CD4-positive, alpha-beta T cell (primary cell): ENCODE measurements around the gene CHD5. TPM values are rescaled to one million over a fixed set of nuclear protein-coding genes. Genes with fewer than 3 reads are reported as not detected.

ENCODE experiments used
- ATAC-seq: fragments of 200-7000 bp; cut with Tn5 transposase; one replicate; pipeline ENCODE4 v1.10.0; 2022; ENCODE audit warnings: mild to moderate bottlenecking; ENCODE audit not compliant: poor library complexity
- CTCF ChIA-PET: fragments of 350-600 bp; sonication (Branson Sonifier 250); formaldehyde crosslinking; loops from one replicate; lab custom pipeline; 2021; ENCODE audit warnings: antibody characterized with exemption, inconsistent platforms; lab: Charles Lee
- POLR2A ChIA-PET: fragments of 350-600 bp; sonication (Branson Sonifier 250); formaldehyde crosslinking; loops from one replicate; lab custom pipeline; 2021; ENCODE audit warnings: antibody characterized with exemption, inconsistent platforms; lab: Charles Lee
- DNase-seq, 14 experiments: peaks; one replicate each; pipeline ENCODE4 v3.0.0-alpha.2; 2013 to 2020; ENCODE audit warnings: mixed read lengths in 2 of 14
- H3K27ac ChIP-seq, 2 donors: one replicate each; pipeline versions ENCODE4 v1.5.1 to v1.7.0; 2013; ENCODE audit warnings: low read length in 2 of 2, low read depth in 1 of 2, mild to moderate bottlenecking in 1 of 2
- H3K27me3 ChIP-seq, 2 experiments: 1 replicate in 1 of 2; 2 replicates in 1 of 2; pipeline versions ENCODE4 v1.6.1 to v1.7.0; 2013; ENCODE audit warnings: low read length in 2 of 2, control low read depth in 1 of 2, mild to moderate bottlenecking in 1 of 2, moderate library complexity in 1 of 2; ENCODE audit not compliant: insufficient read depth in 2 of 2, control insufficient read depth in 1 of 2
- H3K36me3 ChIP-seq: one replicate; pipeline ENCODE4 v1.6.1; 2013; ENCODE audit warnings: low read length, control low read depth; ENCODE audit not compliant: insufficient read depth
- H3K4me1 ChIP-seq: one replicate; pipeline ENCODE4 v1.6.1; 2013; ENCODE audit warnings: low read length, control low read depth; ENCODE audit not compliant: insufficient read depth
- H3K4me3 ChIP-seq: one replicate; pipeline ENCODE4 v1.5.1; 2013; ENCODE audit warnings: mild to moderate bottlenecking, low read length, moderate library complexity
- H3K9me3 ChIP-seq, 2 experiments: 1 replicate in 1 of 2; 2 replicates in 1 of 2; pipeline versions ENCODE4 v1.6.1 to v1.7.0; 2013; ENCODE audit warnings: low read length in 2 of 2, mild to moderate bottlenecking in 2 of 2, control low read depth in 1 of 2, moderate library complexity in 1 of 2; ENCODE audit not compliant: control insufficient read depth in 1 of 2, insufficient read depth in 1 of 2
- H3K27ac Mint-ChIP-seq: one replicate; pipeline ENCODE4 v1.8.0; 2020; ENCODE audit warnings: mixed read lengths
- H3K27me3 Mint-ChIP-seq: one replicate; pipeline ENCODE4 v1.8.0; 2021; ENCODE audit warnings: mixed read lengths
- H3K36me3 Mint-ChIP-seq: one replicate; pipeline ENCODE4 v1.8.0; 2021; ENCODE audit warnings: low read depth, mixed read lengths
- H3K4me1 Mint-ChIP-seq: one replicate; pipeline ENCODE4 v1.8.0; 2021; ENCODE audit warnings: low read depth, mixed read lengths
- H3K4me3 Mint-ChIP-seq: one replicate; pipeline ENCODE4 v1.8.0; 2020; ENCODE audit warnings: mild to moderate bottlenecking, mixed read lengths
- H3K9me3 Mint-ChIP-seq: one replicate; pipeline ENCODE4 v1.8.0; 2020; ENCODE audit warnings: mixed read lengths
- CTCF ChIP-seq: fragments of 200-600 bp; IDR thresholded peaks from one replicate; pipeline ENCODE4 v1.8.0; 2022; ENCODE audit warnings: antibody characterized with exemption, mild to moderate bottlenecking
- intact Hi-C, 2 experiments: fragments of 100-400 bp; cut with DNase I in 1 of 2; cut with micrococcal nuclease in 1 of 2; formaldehyde crosslinking; loops; one replicate each; pipeline versions ENCODE4 v1.15.1 to v1.9.0; 2023 to 2025; cut with DNase I, micrococcal nuclease
- total RNA-seq, 174 experiments: library from RNA in 2 of 174; stranded (reverse) in 2 of 174; gene quantifications; one replicate each; pipeline ENCODE4 v1.2.3 and lab custom pipeline; 2021 to 2026

The CHD5 gene
- total RNA-seq, 2 experiments from 2014 or later = 0.25 to 0.34 TPM

- TF ChIP-seq CTCF = no peak
- DNase-seq (peak in 7 of 14 experiments; percentile 15 to 58 (median 28)), ATAC-seq (peak; percentile 55)
- Mint-ChIP-seq H3K36me3 (no peaks in the 10 kb centered on the region), H3K9me3 (no peaks in the 10 kb centered on the region), H3K27me3 (peaks cover 6% of the 10 kb centered on the region), H3K4me3 (no peak overlapping the region), H3K4me1 (no peaks in the 10 kb centered on the region), H3K27ac (no peak overlapping the region)
- Histone ChIP-seq H3K27ac (no peak overlapping the region), H3K36me3 (no peaks in the 10 kb centered on the region), H3K9me3 (peaks cover 0 to 5% of the 10 kb centered on the region in 2 experiments), H3K27me3 (no peaks in the 10 kb centered on the region), H3K4me1 (no peaks in the 10 kb centered on the region), H3K4me3 (no peak overlapping the region)
- CTCF ChIA-PET = no interaction called here
- intact Hi-C loops = loop anchor here (2.0 to 5.0 kb wide), 2 partner anchors 136 to 138 kb away; partner anchors contain the start of gene HES3 (in 1 of the 2)
- POLR2A ChIA-PET = interaction anchor here (0.5 kb wide), 1 partner anchor 73 kb away, joined by 3 read pairs; no protein-coding TSS in a partner anchor
Observed at GRCh38 chr1:6108937-6109614, 71.0 kb downstream of the CHD5 start.

- Histone ChIP-seq H3K27me3 (no peaks in the 10 kb centered on the region), H3K9me3 (peaks cover 0 to 5% of the 10 kb centered on the region in 2 experiments), H3K4me3 (no peak overlapping the region), H3K27ac (no peak overlapping the region), H3K4me1 (no peaks in the 10 kb centered on the region), H3K36me3 (no peaks in the 10 kb centered on the region)
- ATAC-seq (no peak), DNase-seq (no peak)
- no peak for TF ChIP-seq CTCF
- Mint-ChIP-seq H3K4me1 (no peaks in the 10 kb centered on the region), H3K27me3 (peaks cover 6% of the 10 kb centered on the region), H3K27ac (no peak overlapping the region), H3K4me3 (no peak overlapping the region), H3K9me3 (no peaks in the 10 kb centered on the region), H3K36me3 (no peaks in the 10 kb centered on the region)
- POLR2A ChIA-PET = no interaction called here
- CTCF ChIA-PET = no interaction called here
- intact Hi-C loops = loop anchor here (2.0 to 5.0 kb wide), 2 partner anchors 136 to 139 kb away; partner anchors contain the start of gene HES3 (in 1 of the 2)
Observed at GRCh38 chr1:6108476-6108875, 71.6 kb downstream of the CHD5 start.

- POLR2A ChIA-PET = no interaction called here
- no peak overlapping the region for H3K4me3 Mint-ChIP-seq
- Histone ChIP-seq H3K36me3 (no peaks in the 10 kb centered on the region), H3K27me3 (no peaks in the 10 kb centered on the region), H3K27ac (no peak overlapping the region), H3K4me1 (no peaks in the 10 kb centered on the region), H3K9me3 (peaks cover 0 to 7% of the 10 kb centered on the region in 2 experiments), H3K4me3 (no peak overlapping the region)
- H3K36me3 Mint-ChIP-seq = no peaks in the 10 kb centered on the region
- intact Hi-C loops = loop anchor here (2.0 to 5.0 kb wide), 2 partner anchors 137 to 140 kb away; partner anchors contain the start of gene HES3 (in 1 of the 2)
- no peak overlapping the region for H3K27ac Mint-ChIP-seq
- no peak for TF ChIP-seq CTCF
- peak in 1 of 14 experiments; percentile 1 for DNase-seq
- no peaks in the 10 kb centered on the region for H3K4me1 Mint-ChIP-seq
- H3K27me3 Mint-ChIP-seq = peaks cover 6% of the 10 kb centered on the region
- ATAC-seq = no peak
- CTCF ChIA-PET = no interaction called here
- no peaks in the 10 kb centered on the region for H3K9me3 Mint-ChIP-seq
Observed at GRCh38 chr1:6107409-6108356, 72.4 kb downstream of the CHD5 start.
